Activated CD8-positive, alpha-beta memory T cell treated with anti-CD3 and anti-CD28 coated beads, Interleukin-2, amount 50 U/mL, for 4 hours (primary cell): ENCODE results near the gene ACBD5.
"Not testable (repeated sequence)": the region's sequence is repeated elsewhere in the genome, so short reads cannot be mapped to it uniquely, and the experiment has no call there.

Experiments used
- DNase-seq: peaks from one replicate; pipeline ENCODE4 v3.0.0-alpha.2; 2020

The ACBD5 gene

GRCh38 chr10:27237531-27237930 lies 3.1 kb downstream of the ACBD5 start:
- not testable (repeated sequence) for DNase-seq

GRCh38 chr10:27236589-27237128 lies 3.9 kb downstream of the ACBD5 start:
- DNase-seq = not testable (repeated sequence)

- DNase-seq = no peak
Observed at GRCh38 chr10:27235706-27236105, 4.9 kb downstream of the ACBD5 start.

GRCh38 chr10:27230022-27230421 lies 10.6 kb downstream of the ACBD5 start:
- no peak for DNase-seq

DNA sequence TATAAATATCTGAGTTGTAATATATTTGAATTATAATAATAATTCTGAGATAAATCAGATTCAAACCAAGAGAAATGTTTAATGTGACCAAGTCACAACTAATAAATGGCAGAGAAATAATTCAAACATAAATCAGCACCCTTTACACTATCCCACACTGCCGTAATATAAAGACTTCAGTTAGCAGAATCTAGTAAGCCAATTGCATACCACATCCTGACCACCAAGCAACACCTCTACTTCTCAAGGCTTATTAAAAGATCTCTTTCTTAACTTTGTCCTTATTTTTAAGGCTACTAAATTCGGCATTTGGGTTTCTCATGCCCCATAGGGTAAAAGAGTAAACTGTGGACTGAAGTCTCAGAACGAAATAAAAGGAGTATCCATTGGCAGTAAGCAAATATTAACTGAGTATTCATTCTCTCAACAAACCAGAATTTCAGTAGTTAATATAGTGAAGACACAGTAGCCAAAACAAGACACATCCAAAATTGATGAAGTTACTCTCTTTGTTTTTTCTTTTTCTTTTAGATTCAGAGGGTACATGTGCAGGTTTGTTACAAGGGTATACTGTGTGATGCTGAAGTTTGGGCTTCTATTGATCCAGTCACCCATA lies 14.8 kb downstream of the ACBD5 start:
- no peak for DNase-seq

DNA sequence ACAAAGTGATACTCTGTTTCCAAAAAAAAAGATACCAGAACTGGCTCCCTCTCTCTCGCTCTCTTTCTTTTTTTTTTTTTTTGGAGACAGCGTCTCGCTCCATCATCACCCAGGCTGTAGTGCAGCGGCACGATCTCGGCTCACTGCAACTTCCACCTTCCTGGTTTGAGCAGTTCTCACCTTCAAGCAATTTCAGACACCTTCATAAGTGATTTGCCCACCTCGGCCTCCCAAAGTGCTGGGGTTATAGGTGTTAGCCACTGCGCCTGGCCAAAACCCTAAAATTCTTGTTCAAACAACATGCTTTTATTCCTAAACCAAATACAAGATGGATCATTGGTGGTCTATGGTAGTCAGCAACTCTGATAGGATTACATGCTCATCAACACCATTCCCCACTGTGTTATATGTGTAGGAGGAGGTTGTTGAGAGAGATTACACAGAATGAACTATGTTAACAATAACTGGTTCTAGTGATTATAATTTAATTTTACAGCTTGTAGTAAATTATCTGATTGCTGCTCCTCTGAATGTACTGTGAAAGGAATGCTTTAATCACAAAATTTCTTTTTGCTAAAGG lies 15.5 kb downstream of the ACBD5 start:
- DNase-seq = no peak

GRCh38 chr10:27223964-27224363 lies 16.6 kb downstream of the ACBD5 start:
- peak; percentile 36 for DNase-seq

- DNase-seq = no peak
Observed at GRCh38 chr10:27207350-27207749, 33.2 kb downstream of the ACBD5 start.

DNA sequence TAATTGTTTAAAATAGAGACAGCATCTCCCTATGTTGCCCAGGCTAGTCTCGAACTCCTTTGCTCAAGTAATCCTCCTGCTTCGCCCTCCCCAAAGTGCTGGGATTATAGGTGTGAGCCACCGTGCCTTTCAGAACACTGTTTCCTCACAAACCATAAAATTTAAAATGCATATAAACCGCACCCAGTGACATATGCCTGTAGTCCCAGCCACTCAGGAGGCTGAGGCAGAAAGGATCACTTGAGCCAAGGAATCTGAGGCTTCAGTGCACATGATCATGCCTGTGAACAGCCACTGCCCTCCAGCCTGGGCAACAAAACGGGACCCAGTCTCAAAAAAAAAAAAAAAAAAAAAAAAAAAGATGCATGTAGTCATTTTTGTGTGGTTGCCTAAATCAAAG lies 36.8 kb downstream of the ACBD5 start:
- no peak for DNase-seq

DNA sequence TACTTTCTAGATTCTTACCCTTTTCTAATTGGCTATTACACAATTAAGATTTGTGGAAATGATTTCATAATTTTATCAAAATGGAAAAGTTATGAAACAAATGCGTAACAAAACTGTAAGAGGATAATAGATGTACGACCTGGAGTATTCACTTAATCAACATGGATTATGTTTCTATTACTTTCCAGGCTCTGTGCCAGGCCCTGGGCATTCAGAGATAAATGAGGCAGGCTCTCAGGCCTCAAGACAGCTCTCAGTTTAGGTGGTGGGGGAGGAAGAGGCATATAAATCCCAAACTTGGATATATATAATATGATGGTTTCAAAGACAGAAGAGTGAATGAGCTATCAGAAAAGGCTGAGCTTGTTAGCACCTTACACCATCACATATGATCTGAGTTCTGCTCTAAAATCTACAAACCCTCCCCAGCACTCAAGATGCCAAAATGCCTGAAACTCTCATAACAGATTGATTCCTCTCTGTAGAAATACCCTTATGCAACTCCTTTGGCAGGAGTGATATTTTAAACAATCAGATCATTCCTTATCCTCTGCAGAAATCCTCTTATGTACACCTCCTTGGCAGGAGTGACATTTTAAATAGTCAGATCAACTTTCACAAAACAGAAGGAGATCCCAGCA lies 42.5 kb downstream of the ACBD5 start:
- no peak for DNase-seq

- no peak for DNase-seq
Observed at GRCh38 chr10:27192284-27192683, 48.3 kb downstream of the ACBD5 start.

DNA sequence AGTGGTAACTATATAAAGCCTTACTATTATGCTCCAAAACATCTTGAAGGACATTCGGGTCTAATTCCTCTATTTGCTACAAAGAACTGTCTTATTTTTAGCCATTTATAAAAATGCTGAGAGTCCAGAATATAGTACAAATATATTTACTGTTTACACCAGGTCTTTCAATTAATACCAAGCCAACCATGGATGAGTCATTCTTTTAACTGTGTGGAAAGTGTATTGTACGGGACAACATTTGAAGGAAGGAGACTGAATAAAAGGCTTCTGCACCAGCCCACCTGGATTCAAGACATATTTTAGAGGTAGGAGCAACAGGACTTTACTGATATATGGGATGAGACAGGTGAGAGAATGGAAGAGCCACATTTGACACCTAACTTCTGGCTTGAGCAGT lies 50.1 kb downstream of the ACBD5 start:
- no peak for DNase-seq

DNA sequence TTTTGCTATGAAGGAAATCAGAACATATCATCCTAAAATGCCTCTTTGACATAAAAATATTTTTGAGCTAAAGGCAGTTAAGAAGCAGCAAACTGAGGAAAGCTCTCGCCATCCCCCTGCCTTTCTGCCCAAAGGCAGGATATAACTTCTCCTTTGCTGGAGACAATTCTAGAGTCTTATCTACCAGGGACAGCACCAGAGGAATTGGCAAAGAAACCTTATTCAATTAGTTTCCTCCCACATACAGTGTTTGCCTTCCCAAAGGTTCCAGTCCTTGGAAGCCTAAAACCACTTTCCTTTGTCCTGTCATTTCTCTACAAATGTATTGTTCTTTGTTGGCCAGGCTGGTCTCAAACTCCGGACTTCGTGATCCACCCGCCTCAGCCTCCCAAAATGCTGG lies 51.7 kb downstream of the ACBD5 start:
- no peak for DNase-seq

GRCh38 chr10:27188259-27188658 lies 52.3 kb downstream of the ACBD5 start:
- DNase-seq = no peak

DNA sequence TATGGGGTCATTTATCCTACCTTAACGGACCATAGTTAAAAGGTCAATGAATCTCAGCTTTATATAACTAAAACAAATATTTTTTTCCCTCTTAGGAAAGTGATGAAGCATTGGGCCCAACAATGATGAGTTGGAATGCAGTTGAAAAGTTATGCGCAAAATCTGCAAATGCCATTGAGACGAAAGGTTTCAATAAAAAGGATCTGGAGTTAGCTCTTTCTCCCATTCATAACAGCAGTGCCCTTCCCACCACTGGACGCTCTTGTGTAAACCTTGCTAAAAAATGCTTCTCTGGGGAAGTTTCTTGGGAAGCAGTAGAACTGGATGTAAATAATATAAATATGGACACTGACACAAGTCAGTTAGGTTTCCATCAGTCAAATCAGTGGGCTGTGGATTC lies 70.7 kb downstream of the ACBD5 start:
- DNase-seq = no peak

GRCh38 chr10:27158421-27158820 lies 82.2 kb downstream of the ACBD5 start:
- no peak for DNase-seq

- DNase-seq = no peak
Observed at GRCh38 chr10:27157150-27157549, 83.4 kb downstream of the ACBD5 start.

- not testable (repeated sequence) for DNase-seq
Observed at GRCh38 chr10:27156566-27156965, 84.0 kb downstream of the ACBD5 start.

GRCh38 chr10:27155066-27155754 lies 85.4 kb downstream of the ACBD5 start, which contains the start of gene MASTL:
MASTL (plus strand) TSS chr10:27155352; CDS start chr10:27155427, 75 bp downstream.
- peak; percentile 94 for DNase-seq

DNA sequence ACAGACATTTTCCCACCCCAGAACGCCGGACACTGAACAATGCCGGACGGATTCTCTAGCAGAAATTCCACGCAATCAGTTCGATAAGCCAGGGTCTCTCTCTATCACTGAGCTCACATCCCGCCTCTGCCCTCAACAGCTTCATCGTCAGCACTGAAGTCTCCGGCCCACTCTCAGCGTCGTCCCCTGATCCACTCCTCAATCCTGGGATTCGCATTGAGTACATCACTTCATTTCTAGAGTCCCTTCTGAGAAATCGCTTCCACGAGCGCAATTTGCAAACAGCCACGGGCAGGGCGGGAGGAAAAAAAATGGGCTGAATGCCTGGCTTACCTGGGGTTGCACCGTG lies 86.8 kb downstream of the ACBD5 start:
- DNase-seq = peak; percentile 27

GRCh38 chr10:27153329-27153728 lies 87.3 kb downstream of the ACBD5 start:
- DNase-seq = no peak

- DNase-seq = no peak
Observed at GRCh38 chr10:27152687-27153086, 87.9 kb downstream of the ACBD5 start.

GRCh38 chr10:27150261-27150660 lies 90.3 kb downstream of the ACBD5 start:
- DNase-seq = no peak

DNA sequence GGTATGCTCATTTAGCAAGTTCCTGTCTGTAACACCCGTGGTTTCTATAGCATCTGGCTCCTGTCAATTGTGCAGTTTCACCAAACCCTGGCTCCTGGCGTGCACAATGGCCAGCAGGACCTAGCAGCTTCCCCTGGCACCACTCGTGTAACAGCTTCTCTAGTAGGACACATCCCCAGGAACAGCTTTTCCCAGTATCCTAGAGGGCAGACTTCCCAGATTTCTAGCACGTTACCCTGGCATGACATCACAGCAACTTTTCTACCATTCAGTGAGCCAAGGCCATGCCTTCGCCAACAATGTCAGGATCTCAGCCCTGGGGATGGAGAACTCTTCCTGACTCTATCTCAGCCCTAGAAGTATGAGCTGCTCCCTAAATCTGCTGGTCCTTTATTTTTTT lies 92.9 kb downstream of the ACBD5 start:
- DNase-seq = no peak
